ENCODE data around the gene FBLN7.

Gene FBLN7

GRCh38 chr2:112154246-112155117, 16.3 kb downstream of the FBLN7 start:
- H3K27ac ChIP-seq, result no peak overlapping the region
- no peak for TF ChIP-seq CTCF (IDR thresholded peaks at IDR 0.05)
- no peak for TF ChIP-seq ZFX (IDR thresholded peaks at IDR 0.05; ENCODE audit: borderline replicate concordance)

- no peak for TF ChIP-seq CTCF (IDR thresholded peaks at IDR 0.05)
- no peak for TF ChIP-seq ZFX (IDR thresholded peaks at IDR 0.05; ENCODE audit: borderline replicate concordance)
- H3K27ac ChIP-seq, result no peak overlapping the region
Measured at GRCh38 chr2:112155331-112156151, 17.4 kb downstream of the FBLN7 start.

- no peak for TF ChIP-seq CTCF (IDR thresholded peaks at IDR 0.05)
- TF ChIP-seq ZFX (IDR thresholded peaks at IDR 0.05; ENCODE audit: borderline replicate concordance), result no peak
- H3K27ac ChIP-seq, result no peak overlapping the region
Measured at GRCh38 chr2:112156152-112156986, 18.2 kb downstream of the FBLN7 start.

- H3K27ac ChIP-seq, result no peak overlapping the region
- TF ChIP-seq CTCF (IDR thresholded peaks at IDR 0.05), result no peak
- no peak for TF ChIP-seq ZFX (IDR thresholded peaks at IDR 0.05; ENCODE audit: borderline replicate concordance)
Measured at GRCh38 chr2:112157472-112157871, 19.3 kb downstream of the FBLN7 start.

GRCh38 chr2:112159454-112159921, 21.3 kb downstream of the FBLN7 start:
- TF ChIP-seq CTCF (IDR thresholded peaks at IDR 0.05) (no peak), ZFX (IDR thresholded peaks at IDR 0.05; ENCODE audit: borderline replicate concordance) (no peak)
- H3K27ac ChIP-seq, result no peak overlapping the region

GRCh38 chr2:112160283-112161250, 22.4 kb downstream of the FBLN7 start:
- TF ChIP-seq ZFX (IDR thresholded peaks at IDR 0.05; ENCODE audit: borderline replicate concordance), result no peak
- TF ChIP-seq CTCF (IDR thresholded peaks at IDR 0.05), result no peak
- H3K27ac ChIP-seq, result no peak overlapping the region

All from 22Rv1 (cell line).